Liver (tissue), 9 donors: Measurements from ENCODE around the gene IFI27. TPM values are rescaled to one million over a fixed set of nuclear protein-coding genes. Genes with fewer than 3 reads are reported as not detected.

Experiments used
- DNase-seq: peaks from one replicate; pipeline ENCODE4 v3.0.0-alpha.2; 2017; ENCODE audit warnings: low spot score
- H3K27ac ChIP-seq, 2 donors: one replicate each; pipeline ENCODE4 v1.7.0; 2013; ENCODE audit warnings: inconsistent platforms in 2 of 2, low read length in 2 of 2, control low read depth in 1 of 2, low read depth in 1 of 2, mild to moderate bottlenecking in 1 of 2
- H3K27me3 ChIP-seq, 4 donors: one replicate each; pipeline versions ENCODE4 v1.6.1 to v1.7.0; 2013; ENCODE audit warnings: low read length in 3 of 4, inconsistent platforms in 1 of 4, mild to moderate bottlenecking in 1 of 4, moderate library complexity in 1 of 4; ENCODE audit not compliant: control insufficient read depth in 4 of 4, insufficient read depth in 4 of 4
- H3K36me3 ChIP-seq, 4 donors: one replicate each; pipeline versions ENCODE4 v1.6.1 to v1.7.0; 2013; ENCODE audit warnings: low read length in 3 of 4, mild to moderate bottlenecking in 3 of 4, low read depth in 1 of 4, moderate library complexity in 1 of 4; ENCODE audit not compliant: control insufficient read depth in 4 of 4, insufficient read depth in 3 of 4
- H3K4me1 ChIP-seq, 4 donors: one replicate each; pipeline versions ENCODE4 v1.6.1 to v1.7.0; 2013; ENCODE audit warnings: low read length in 3 of 4, mild to moderate bottlenecking in 3 of 4, moderate library complexity in 1 of 4; ENCODE audit not compliant: control insufficient read depth in 4 of 4, insufficient read depth in 4 of 4
- H3K4me3 ChIP-seq, 3 donors: one replicate each; pipeline versions ENCODE4 v1.6.1 to v1.7.0; 2013; ENCODE audit warnings: low read length in 3 of 3, control low read depth in 1 of 3, low read depth in 1 of 3, mild to moderate bottlenecking in 1 of 3
- H3K9ac ChIP-seq, 2 donors: one replicate each; pipeline ENCODE4 v1.7.0; 2013; ENCODE audit warnings: low read length in 2 of 2, mild to moderate bottlenecking in 2 of 2, moderate library complexity in 2 of 2, control low read depth in 1 of 2, low read depth in 1 of 2
- H3K9me3 ChIP-seq, 4 donors: one replicate each; pipeline versions ENCODE4 v1.6.1 to v1.7.0; 2013; ENCODE audit warnings: low read length in 3 of 4; ENCODE audit not compliant: control insufficient read depth in 4 of 4
- EGR1 ChIP-seq, 2 donors: IDR thresholded peaks; 2 replicates each; pipeline ENCODE4 v1.6.1; 2016 to 2018; ENCODE audit warnings: antibody characterized with exemption in 2 of 2, low read depth in 2 of 2
- FOXA1 ChIP-seq: IDR thresholded peaks from 2 replicates; pipeline ENCODE4 v1.6.1; 2016; ENCODE audit warnings: antibody characterized with exemption
- FOXA2 ChIP-seq: IDR thresholded peaks from 2 replicates; pipeline ENCODE4 v1.6.1; 2016; ENCODE audit warnings: antibody characterized with exemption
- GABPA ChIP-seq, 2 donors: IDR thresholded peaks in 1 of 2; conservative IDR thresholded peaks in 1 of 2; 2 replicates each; pipeline ENCODE4 v1.6.1; 2016; ENCODE audit warnings: antibody characterized with exemption in 2 of 2, mild to moderate bottlenecking in 1 of 2, moderate library complexity in 1 of 2
- HNF4A ChIP-seq, 2 donors: conservative IDR thresholded peaks; 2 replicates each; pipeline ENCODE4 v1.6.1; 2016; ENCODE audit warnings: antibody characterized with exemption in 2 of 2, mild to moderate bottlenecking in 2 of 2
- JUND ChIP-seq, 2 donors: IDR thresholded peaks; 2 replicates each; pipeline ENCODE4 v1.6.1; 2016; ENCODE audit warnings: antibody characterized with exemption in 2 of 2
- NR2F2 ChIP-seq: IDR thresholded peaks from 2 replicates; pipeline ENCODE4 v1.6.1; 2016; ENCODE audit warnings: antibody characterized with exemption
- RXRA ChIP-seq, 2 donors: IDR thresholded peaks; 2 replicates each; pipeline ENCODE4 v1.6.1; 2017 to 2018; ENCODE audit warnings: antibody characterized with exemption in 2 of 2, mild to moderate bottlenecking in 1 of 2
- SP1 ChIP-seq: IDR thresholded peaks from 2 replicates; pipeline ENCODE4 v1.6.1; 2018; ENCODE audit warnings: antibody characterized with exemption, mild to moderate bottlenecking
- YY1 ChIP-seq: IDR thresholded peaks from 2 replicates; pipeline ENCODE4 v1.6.1; 2016; ENCODE audit warnings: antibody characterized with exemption, mild to moderate bottlenecking
- whole genome bisulfite sequencing: extraction: QIAGEN DNeasy Blood & Tissue Kit; methylation state at CpG from one replicate; pipeline ENCODE4 v1.1.7; 2013; 5-methylcytosine and 5-hydroxymethylcytosine counted together
- polyA plus RNA-seq, 2 donors: library from polyadenylated mRNA; stranded (reverse) in 1 of 2; unstranded in 1 of 2; fragments of 200-250 nt in 1 of 2; fragments of >200 nt in 1 of 2; fragmentation: Nextera tagmentation in 1 of 2; extraction: Ambion mirVana in 1 of 2; gene quantifications; one replicate each; pipeline versions ENCODE4 v1.2.1 to v1.2.3, GENCODE V29; 2013 to 2015
- total RNA-seq, 2 donors: library from RNA; depleted of rRNA; stranded (reverse); fragments of >200 nt; gene quantifications; one replicate each; pipeline ENCODE4 v1.2.3, GENCODE V29; 2014
- TF ChIP-seq, protein P1 (sequence below): IDR thresholded peaks from 2 replicates; pipeline ENCODE4 v1.6.1; 2016; ENCODE audit warnings: antibody characterized with exemption
- TF ChIP-seq, protein P2 (sequence below): IDR thresholded peaks from 2 replicates; pipeline ENCODE4 v1.6.1; 2016; ENCODE audit warnings: antibody characterized with exemption
- TF ChIP-seq, protein P3 (sequence below): fragments of 150-350 bp; IDR thresholded peaks from 2 replicates; pipeline ENCODE4 v1.5.1; 2017; ENCODE audit warnings: improper control_type of control experiment, low read depth, low read length; ENCODE audit not compliant: missing input control
- TF ChIP-seq, protein P4 (sequence below): IDR thresholded peaks from 2 replicates; pipeline ENCODE4 v1.6.1; 2016; ENCODE audit warnings: antibody characterized with exemption
- TF ChIP-seq, protein P5 (sequence below): IDR thresholded peaks from 2 replicates; pipeline ENCODE4 v1.6.1; 2016; ENCODE audit warnings: antibody characterized with exemption, mild to moderate bottlenecking
- donor health status: healthy.
- donor health status: healthy.
- donor health status: healthy.
- donor health status: healthy.
- donor health status: healthy.

Gene IFI27
- total and polyA plus RNA-seq, 4 donors, result 12.7 to 170 (median 42.2) TPM

DNA sequence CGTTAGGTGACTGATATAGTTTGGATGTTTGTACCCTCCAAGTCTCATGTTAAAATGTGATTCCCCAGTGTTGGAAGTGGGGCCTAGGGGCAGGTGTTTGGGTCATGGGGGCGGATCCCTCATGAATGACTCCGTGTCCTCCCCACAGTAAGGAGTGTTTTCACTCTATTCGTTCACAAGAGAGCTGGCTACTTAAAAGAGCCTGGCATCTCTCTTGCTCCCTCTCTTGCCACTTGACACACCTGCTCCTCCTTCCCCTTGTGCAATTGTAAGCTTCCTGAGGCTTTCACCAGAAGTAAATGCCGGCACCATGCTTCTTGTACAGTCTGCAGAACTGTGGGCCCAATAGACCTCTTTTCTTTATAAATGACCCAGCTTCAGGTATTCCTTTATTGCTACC lies 16.3 kb downstream of the IFI27 start:
- 89% methylated on average over 5 of the region's 5 CpGs for WGBS

DNA sequence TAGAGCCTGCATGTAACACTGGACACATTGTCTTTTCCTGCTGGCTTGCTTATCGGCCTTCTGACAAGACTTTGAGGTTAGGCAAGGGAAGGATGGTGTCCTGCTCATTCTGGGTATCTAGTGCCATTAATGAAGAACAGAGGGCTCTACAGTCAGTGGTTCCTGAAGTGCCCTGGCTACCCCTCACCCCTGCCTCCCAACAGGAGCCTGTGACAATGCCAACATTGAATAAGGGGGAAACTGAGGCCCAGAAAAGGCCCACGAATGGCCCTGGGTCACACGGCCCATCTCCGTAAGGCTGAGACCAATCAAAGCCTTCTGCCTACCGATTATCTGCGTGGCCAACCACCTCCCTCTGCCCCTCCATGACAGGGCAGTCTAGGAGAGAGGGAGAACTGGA lies 16.8 kb downstream of the IFI27 start:
- H3K4me1 ChIP-seq, result peaks cover 0 to 8% (median 5%) of the 10 kb centered on the region in 4 donors
- TF ChIP-seq SP1 (no peak), FOXA2 (no peak), RXRA (IDR thresholded peaks at IDR 0.05) (no peak), FOXA1 (no peak), JUND (IDR thresholded peaks at IDR 0.05) (no peak), EGR1 (IDR thresholded peaks at IDR 0.05; ENCODE audit: low read depth in 2 of 2) (no peak), GABPA (IDR thresholded peaks at IDR 0.05 in 1 of 2, conservative IDR thresholded peaks at IDR 0.05 in 1 of 2) (no peak), NR2F2 (no peak), YY1 (no peak)
- TF ChIP-seq, protein P1, sequence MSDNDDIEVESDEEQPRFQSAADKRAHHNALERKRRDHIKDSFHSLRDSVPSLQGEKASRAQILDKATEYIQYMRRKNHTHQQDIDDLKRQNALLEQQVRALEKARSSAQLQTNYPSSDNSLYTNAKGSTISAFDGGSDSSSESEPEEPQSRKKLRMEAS, result no peak
- TF ChIP-seq, protein P2, sequence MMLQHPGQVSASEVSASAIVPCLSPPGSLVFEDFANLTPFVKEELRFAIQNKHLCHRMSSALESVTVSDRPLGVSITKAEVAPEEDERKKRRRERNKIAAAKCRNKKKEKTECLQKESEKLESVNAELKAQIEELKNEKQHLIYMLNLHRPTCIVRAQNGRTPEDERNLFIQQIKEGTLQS, result no peak
- TF ChIP-seq, protein P3, sequence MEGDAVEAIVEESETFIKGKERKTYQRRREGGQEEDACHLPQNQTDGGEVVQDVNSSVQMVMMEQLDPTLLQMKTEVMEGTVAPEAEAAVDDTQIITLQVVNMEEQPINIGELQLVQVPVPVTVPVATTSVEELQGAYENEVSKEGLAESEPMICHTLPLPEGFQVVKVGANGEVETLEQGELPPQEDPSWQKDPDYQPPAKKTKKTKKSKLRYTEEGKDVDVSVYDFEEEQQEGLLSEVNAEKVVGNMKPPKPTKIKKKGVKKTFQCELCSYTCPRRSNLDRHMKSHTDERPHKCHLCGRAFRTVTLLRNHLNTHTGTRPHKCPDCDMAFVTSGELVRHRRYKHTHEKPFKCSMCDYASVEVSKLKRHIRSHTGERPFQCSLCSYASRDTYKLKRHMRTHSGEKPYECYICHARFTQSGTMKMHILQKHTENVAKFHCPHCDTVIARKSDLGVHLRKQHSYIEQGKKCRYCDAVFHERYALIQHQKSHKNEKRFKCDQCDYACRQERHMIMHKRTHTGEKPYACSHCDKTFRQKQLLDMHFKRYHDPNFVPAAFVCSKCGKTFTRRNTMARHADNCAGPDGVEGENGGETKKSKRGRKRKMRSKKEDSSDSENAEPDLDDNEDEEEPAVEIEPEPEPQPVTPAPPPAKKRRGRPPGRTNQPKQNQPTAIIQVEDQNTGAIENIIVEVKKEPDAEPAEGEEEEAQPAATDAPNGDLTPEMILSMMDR, result no peak
- TF ChIP-seq, protein P4, sequence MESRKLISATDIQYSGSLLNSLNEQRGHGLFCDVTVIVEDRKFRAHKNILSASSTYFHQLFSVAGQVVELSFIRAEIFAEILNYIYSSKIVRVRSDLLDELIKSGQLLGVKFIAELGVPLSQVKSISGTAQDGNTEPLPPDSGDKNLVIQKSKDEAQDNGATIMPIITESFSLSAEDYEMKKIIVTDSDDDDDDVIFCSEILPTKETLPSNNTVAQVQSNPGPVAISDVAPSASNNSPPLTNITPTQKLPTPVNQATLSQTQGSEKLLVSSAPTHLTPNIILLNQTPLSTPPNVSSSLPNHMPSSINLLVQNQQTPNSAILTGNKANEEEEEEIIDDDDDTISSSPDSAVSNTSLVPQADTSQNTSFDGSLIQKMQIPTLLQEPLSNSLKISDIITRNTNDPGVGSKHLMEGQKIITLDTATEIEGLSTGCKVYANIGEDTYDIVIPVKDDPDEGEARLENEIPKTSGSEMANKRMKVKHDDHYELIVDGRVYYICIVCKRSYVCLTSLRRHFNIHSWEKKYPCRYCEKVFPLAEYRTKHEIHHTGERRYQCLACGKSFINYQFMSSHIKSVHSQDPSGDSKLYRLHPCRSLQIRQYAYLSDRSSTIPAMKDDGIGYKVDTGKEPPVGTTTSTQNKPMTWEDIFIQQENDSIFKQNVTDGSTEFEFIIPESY, result no peak
- TF ChIP-seq, protein P5, sequence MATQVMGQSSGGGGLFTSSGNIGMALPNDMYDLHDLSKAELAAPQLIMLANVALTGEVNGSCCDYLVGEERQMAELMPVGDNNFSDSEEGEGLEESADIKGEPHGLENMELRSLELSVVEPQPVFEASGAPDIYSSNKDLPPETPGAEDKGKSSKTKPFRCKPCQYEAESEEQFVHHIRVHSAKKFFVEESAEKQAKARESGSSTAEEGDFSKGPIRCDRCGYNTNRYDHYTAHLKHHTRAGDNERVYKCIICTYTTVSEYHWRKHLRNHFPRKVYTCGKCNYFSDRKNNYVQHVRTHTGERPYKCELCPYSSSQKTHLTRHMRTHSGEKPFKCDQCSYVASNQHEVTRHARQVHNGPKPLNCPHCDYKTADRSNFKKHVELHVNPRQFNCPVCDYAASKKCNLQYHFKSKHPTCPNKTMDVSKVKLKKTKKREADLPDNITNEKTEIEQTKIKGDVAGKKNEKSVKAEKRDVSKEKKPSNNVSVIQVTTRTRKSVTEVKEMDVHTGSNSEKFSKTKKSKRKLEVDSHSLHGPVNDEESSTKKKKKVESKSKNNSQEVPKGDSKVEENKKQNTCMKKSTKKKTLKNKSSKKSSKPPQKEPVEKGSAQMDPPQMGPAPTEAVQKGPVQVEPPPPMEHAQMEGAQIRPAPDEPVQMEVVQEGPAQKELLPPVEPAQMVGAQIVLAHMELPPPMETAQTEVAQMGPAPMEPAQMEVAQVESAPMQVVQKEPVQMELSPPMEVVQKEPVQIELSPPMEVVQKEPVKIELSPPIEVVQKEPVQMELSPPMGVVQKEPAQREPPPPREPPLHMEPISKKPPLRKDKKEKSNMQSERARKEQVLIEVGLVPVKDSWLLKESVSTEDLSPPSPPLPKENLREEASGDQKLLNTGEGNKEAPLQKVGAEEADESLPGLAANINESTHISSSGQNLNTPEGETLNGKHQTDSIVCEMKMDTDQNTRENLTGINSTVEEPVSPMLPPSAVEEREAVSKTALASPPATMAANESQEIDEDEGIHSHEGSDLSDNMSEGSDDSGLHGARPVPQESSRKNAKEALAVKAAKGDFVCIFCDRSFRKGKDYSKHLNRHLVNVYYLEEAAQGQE, result no peak
- no peaks in the 10 kb centered on the region for H3K36me3 ChIP-seq
- no peak overlapping the region for H3K4me3 ChIP-seq
- DNase-seq, result no peak
- 91% methylated on average over 6 of the region's 6 CpGs for WGBS
- no peaks in the 10 kb centered on the region for H3K9me3 ChIP-seq
- H3K27me3 ChIP-seq, result no peaks in the 10 kb centered on the region
- H3K9ac ChIP-seq, result no peak overlapping the region
- H3K27ac ChIP-seq, result no peak overlapping the region

More for the DNA sequence above, 16.3 kb downstream of the IFI27 start:
- no peaks in the 10 kb centered on the region for H3K27me3 ChIP-seq
- H3K36me3 ChIP-seq, result no peaks in the 10 kb centered on the region
- H3K27ac ChIP-seq, result no peak overlapping the region
- no peak overlapping the region for H3K9ac ChIP-seq
- no peak overlapping the region for H3K4me3 ChIP-seq
- peaks cover 0 to 8% (median 5%) of the 10 kb centered on the region in 4 donors for H3K4me1 ChIP-seq
- no peak for DNase-seq
- no peaks in the 10 kb centered on the region for H3K9me3 ChIP-seq
- TF ChIP-seq HNF4A (conservative IDR thresholded peaks at IDR 0.05) (no peak), GABPA (IDR thresholded peaks at IDR 0.05 in 1 of 2, conservative IDR thresholded peaks at IDR 0.05 in 1 of 2) (no peak), FOXA2 (no peak), NR2F2 (no peak), JUND (IDR thresholded peaks at IDR 0.05) (no peak), YY1 (no peak)
